K562 (cell line): Measurements from ENCODE around the gene SPHK2. TPM values are rescaled to one million over a fixed set of nuclear protein-coding genes. Genes with fewer than 3 reads are reported as not detected.
A peak's percentile ranks its signal among the peaks of the same experiment; 100 is the strongest.

Experiments
- ARHGAP35 ChIP-seq: fragments of 450-650 bp; IDR thresholded peaks from 2 replicates; pipeline ENCODE4 v1.6.1; 2018; ENCODE audit not compliant: partially characterized antibody
- CBX5 ChIP-seq: IDR thresholded peaks from 2 replicates; pipeline ENCODE4 v1.6.1; 2014; ENCODE audit warnings: low read depth, borderline replicate concordance
- COPS2 ChIP-seq: fragments of 450-650 bp; conservative IDR thresholded peaks from 2 replicates; pipeline ENCODE4 v1.6.1; 2016; ENCODE audit warnings: mild to moderate bottlenecking, moderate library complexity
- CSDE1 ChIP-seq, 2 experiments: fragments of 450-650 bp; IDR thresholded peaks; 2 replicates each; pipeline ENCODE4 v1.6.1; 2016; ENCODE audit warnings: mild to moderate bottlenecking in 1 of 2
- EP400 ChIP-seq: fragments of 450-650 bp; IDR thresholded peaks from 2 replicates; pipeline ENCODE4 v1.6.1; 2017; ENCODE audit warnings: antibody characterized with exemption, mild to moderate bottlenecking, moderate library complexity
- FOXJ2 ChIP-seq: fragments of 200-800 bp; sonication (Bioruptor generic); IDR thresholded peaks from 2 replicates; pipeline ENCODE4 v1.6.1; 2016; ENCODE audit warnings: missing genetic modification characterization, missing compliant biosample characterization
- MCM7 ChIP-seq, 2 experiments: fragments of 450-650 bp; IDR thresholded peaks; 2 replicates each; pipeline ENCODE4 v1.6.1; 2016 to 2018
- MGA ChIP-seq: fragments of 450-650 bp; IDR thresholded peaks from 2 replicates; pipeline ENCODE4 v1.6.1; 2016; ENCODE audit warnings: mild to moderate bottlenecking, moderate library complexity
- PRDM10 ChIP-seq: fragments of 450-650 bp; IDR thresholded peaks from 2 replicates; pipeline ENCODE4 v1.6.1; 2018; ENCODE audit not compliant: partially characterized antibody
- RCOR1 ChIP-seq, 2 experiments: IDR thresholded peaks; 2 replicates each; pipeline ENCODE4 v1.6.1; 2012; ENCODE audit warnings: low read depth in 2 of 2, low read length in 2 of 2, borderline replicate concordance in 1 of 2, improper control_type of control experiment in 1 of 2
- SMAD4 ChIP-seq: fragments of 250-450 bp; sonication (Bioruptor Pico); conservative IDR thresholded peaks from 2 replicates; pipeline ENCODE4 v1.8.0; 2021; ENCODE audit warnings: inconsistent platforms, mild to moderate bottlenecking, moderate library complexity
- ZFP1 ChIP-seq: fragments of 450-650 bp; formaldehyde crosslinking; IDR thresholded peaks from 2 replicates; pipeline ENCODE4 v1.4.0; 2020; ENCODE audit warnings: mild to moderate bottlenecking, mixed read lengths
- ZFPM2 ChIP-seq: fragments of 250-450 bp; sonication (Bioruptor Pico); IDR thresholded peaks from 2 replicates; pipeline ENCODE4 v1.5.1; 2022; ENCODE audit warnings: mild to moderate bottlenecking
- polyA plus RNA-seq, 8 experiments: library from polyadenylated mRNA; depleted of rRNA in 4 of 8; stranded (reverse) in 5 of 8; unstranded in 3 of 8; fragments of >200 nt; fragmentation: Nextera tagmentation in 2 of 8; fragmentation: Illumina TruSeq in 1 of 8; extraction: Ambion mirVana in 2 of 8; extraction: Trizol in 1 of 8; gene quantifications; 2 replicates each; pipeline versions ENCODE4 v1.2.1 to v1.2.3, GENCODE V29; 2011 to 2014; ENCODE audit warnings: inconsistent platforms in 1 of 8, missing spikeins in 1 of 8
- total RNA-seq, 7 experiments: library from RNA; depleted of rRNA in 6 of 7; stranded (reverse); fragments of >200 nt in 6 of 7; fragmentation: Illumina TruSeq in 2 of 7; extraction: Trizol in 2 of 7; gene quantifications; 2 replicates each; pipeline versions ENCODE4 v1.2.1 to v1.2.3, GENCODE V29; 2011 to 2021; ENCODE audit warnings: low replicate concordance in 1 of 7

The SPHK2 gene
- total and polyA plus RNA-seq, 9 of the 15 experiments (the other 6 are each of a cell fraction or from before 2014, with no cell fraction given) = 0.10 to 15.2 (median 2.9) TPM

DNA sequence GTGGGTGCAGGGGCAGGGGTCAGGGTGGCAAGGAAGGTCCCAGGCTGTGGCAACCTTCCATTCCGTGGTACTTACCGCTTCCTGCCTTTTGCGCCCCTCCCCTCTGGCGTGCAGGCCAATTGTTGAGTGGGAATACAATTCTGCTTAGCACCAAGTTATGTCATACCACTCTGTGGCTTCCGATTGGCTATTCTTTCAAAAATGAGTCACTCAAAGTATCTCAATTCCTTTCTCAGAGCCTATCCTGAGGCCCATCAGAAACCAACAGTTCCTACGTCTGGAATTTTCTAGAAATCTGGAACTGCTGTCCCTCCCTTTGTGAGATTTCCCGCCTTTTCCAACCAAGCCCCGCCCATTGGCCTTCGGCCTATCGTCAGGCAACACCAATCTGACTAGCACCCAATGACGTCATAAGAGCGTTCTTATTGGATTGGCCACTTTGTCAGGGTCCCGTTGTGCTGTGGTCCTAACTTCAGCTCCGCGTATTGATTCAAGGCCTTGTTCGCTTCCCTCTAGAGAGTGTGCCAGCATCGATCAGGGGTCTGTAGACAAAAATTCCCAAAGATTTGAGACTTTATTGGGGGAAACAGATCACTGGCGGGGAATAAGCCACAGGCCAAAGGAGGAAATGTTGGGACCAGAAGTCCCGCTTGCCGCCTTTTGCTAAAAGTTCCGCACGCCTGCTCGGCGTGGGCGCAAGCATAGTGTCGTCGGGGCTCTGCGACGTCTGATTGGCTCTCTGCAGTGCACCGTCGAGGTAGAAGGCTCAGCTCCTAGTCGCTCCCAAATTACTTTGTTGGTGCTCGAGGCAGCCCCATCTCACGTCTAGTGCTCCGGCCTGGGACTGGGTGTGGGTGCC is 41.8 kb downstream of the SPHK2 start (continued):
- TF ChIP-seq MGA (peak; percentile 56; the same call in 1 of the 2 replicates), CSDE1 (IDR thresholded peaks at IDR 0.05) (peak in 1 of 2 experiments; percentile 70; a peak in 1 of 4 replicates), CBX5 (no peak), COPS2 (no peak), ZFPM2 (no peak), ZFP1 (CRISPR knock-in tag) (no peak), EP400 (peak; percentile 86), RCOR1 (IDR thresholded peaks at IDR 0.05; ENCODE audit: borderline replicate concordance in 1 of 2, low read depth in 2 of 2, low read length in 2 of 2) (no peak), MCM7 (IDR thresholded peaks at IDR 0.05) (no peak), FOXJ2 (tag) (0 out of 2 replicates have a peak, but pooled peaks have one; percentile 47), SMAD4 (CRISPR knock-in tag) (peak; percentile 14; the same call in 1 of the 2 replicates), PRDM10 (peak; percentile 20), ARHGAP35 (no peak)
